ENCODE measurements around the gene CNTN2. TPM values are rescaled to one million over a fixed set of nuclear protein-coding genes. Genes with fewer than 3 reads are reported as not detected.

CNTN2 gene
- total RNA-seq, 4 donors from 2014 or later: 0.19 TPM; not detected in 3

- TF ChIP-seq, protein P1, sequence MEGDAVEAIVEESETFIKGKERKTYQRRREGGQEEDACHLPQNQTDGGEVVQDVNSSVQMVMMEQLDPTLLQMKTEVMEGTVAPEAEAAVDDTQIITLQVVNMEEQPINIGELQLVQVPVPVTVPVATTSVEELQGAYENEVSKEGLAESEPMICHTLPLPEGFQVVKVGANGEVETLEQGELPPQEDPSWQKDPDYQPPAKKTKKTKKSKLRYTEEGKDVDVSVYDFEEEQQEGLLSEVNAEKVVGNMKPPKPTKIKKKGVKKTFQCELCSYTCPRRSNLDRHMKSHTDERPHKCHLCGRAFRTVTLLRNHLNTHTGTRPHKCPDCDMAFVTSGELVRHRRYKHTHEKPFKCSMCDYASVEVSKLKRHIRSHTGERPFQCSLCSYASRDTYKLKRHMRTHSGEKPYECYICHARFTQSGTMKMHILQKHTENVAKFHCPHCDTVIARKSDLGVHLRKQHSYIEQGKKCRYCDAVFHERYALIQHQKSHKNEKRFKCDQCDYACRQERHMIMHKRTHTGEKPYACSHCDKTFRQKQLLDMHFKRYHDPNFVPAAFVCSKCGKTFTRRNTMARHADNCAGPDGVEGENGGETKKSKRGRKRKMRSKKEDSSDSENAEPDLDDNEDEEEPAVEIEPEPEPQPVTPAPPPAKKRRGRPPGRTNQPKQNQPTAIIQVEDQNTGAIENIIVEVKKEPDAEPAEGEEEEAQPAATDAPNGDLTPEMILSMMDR (IDR thresholded peaks at IDR 0.05; ENCODE audit: low read depth): no peak
Measured at GRCh38 chr1:205077158-205077933, 34.3 kb downstream of the CNTN2 start.

DNA sequence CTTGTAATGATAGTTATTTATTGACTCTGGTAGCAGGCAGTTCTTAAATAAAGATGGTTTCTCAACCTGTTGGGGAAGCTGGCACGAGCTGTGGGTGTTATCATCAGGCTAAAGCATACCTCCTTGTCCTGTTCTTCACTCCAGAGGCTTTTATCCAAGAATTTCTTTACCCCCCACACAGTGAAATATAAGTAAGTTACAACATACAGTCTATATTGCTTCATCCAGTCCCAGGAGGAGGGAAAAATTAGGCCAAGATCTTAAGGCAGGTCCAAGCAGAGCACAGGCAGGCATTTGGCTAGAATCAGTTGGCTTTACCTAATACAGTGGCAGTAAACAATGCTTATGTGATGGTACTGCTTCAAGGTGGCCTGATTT is 34.9 kb downstream of the CNTN2 start:
- TF ChIP-seq, protein P1 (IDR thresholded peaks at IDR 0.05; ENCODE audit: low read depth): no peak

GRCh38 chr1:205082431-205082830 is 39.4 kb downstream of the CNTN2 start:
- TF ChIP-seq, protein P1 (IDR thresholded peaks at IDR 0.05; ENCODE audit: low read depth): no peak

GRCh38 chr1:205084360-205084759 is 41.3 kb downstream of the CNTN2 start, which contains the start of gene TMEM81:
TSS of gene TMEM81 (minus strand) at chr1:205084460. CDS start at chr1:205084320, 140 bp downstream.
- TF ChIP-seq, protein P1 (IDR thresholded peaks at IDR 0.05; ENCODE audit: low read depth): no peak

DNA sequence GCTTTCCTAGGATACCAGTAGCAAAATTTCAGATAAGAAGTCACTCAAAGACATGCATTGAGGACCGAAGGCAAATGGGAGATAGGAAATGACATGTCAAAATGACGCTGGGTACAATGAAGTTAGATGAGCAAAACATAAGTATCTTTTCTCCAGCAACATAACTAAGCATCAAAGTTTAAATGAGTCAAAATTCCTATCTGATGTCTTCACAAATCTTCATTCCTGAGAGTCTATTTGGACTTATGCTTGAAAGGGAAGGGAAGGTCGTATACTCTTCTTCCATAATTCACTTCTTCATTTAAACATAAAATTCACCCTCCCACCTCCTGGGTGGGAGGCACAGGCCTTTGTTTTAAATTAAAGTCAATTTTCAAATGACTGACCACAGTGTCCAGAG is 45.3 kb downstream of the CNTN2 start:
- TF ChIP-seq, protein P1 (IDR thresholded peaks at IDR 0.05; ENCODE audit: low read depth): no peak

- TF ChIP-seq, protein P1 (IDR thresholded peaks at IDR 0.05; ENCODE audit: low read depth): no peak
Measured at GRCh38 chr1:205091043-205091740, 48.2 kb downstream of the CNTN2 start.

GRCh38 chr1:205095422-205095821 is 52.4 kb downstream of the CNTN2 start:
- TF ChIP-seq, protein P1 (IDR thresholded peaks at IDR 0.05; ENCODE audit: low read depth): no peak

All from subcutaneous adipose tissue (tissue), 4 donors.